Measurements from ENCODE around the gene UNC13B.
"Not testable (repeated sequence)": the region's sequence is repeated elsewhere in the genome, so short reads cannot be mapped to it uniquely, and the experiment has no call there.

The UNC13B gene

DNA sequence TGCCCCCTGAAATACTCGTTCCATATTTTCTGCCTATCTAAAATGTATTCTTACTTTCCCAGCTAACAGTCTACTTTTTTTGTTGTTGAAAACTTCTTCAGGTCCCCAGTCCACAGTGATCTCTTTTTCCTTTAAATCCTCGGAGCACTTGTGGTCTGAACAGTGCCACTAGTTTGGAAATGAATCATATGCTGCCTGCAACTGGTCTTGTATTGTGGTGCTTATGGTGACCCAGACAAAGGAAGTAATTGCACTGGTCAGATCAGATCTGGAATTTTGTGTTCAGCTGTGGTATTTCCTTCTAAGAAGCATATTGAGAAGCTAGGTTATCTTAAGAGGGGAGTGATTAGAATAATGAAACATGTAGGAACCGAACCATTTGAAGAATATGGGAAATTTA is 2.9 kb downstream of the UNC13B start:
- no peak for DNase-seq

DNA sequence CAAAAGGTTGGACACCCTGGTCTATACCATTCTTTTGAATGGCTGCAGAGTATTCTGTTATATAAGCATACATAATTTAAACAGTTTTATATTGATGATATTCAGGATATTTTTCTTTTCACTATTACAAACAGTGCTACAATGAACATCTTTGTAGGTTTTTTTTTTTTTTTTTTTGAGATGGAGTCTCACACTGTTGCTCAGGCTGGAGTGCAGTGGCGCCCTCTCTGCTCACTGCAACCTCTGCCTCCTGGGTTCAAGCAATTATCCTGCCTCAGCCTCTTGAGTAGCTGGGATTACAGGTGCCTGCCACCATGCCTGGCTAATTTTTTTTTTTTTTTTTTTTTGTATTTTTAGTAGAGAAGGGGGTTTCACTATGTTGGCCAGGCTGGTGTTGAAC is 5.6 kb downstream of the UNC13B start:
- DNase-seq: not testable (repeated sequence)

DNA sequence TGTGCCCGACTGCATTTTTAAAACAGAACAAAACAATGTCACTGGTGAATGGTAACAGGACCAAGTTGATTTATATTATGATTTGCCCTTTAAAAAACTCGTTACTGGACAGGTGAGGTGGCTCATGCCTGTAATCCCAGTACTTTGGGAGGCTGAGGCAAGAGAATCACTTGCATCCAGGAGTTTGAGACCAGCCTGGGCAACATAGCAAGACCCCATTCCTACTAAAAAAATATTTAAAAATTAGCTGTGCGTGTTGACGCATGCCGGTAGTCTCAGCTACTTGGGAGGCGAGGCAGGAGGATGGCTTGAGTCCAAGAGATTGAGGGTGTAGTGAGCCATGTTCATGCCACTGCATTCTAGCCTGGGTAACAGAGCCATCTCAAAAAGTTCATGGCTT is 7.2 kb downstream of the UNC13B start:
- DNase-seq: no peak

DNA sequence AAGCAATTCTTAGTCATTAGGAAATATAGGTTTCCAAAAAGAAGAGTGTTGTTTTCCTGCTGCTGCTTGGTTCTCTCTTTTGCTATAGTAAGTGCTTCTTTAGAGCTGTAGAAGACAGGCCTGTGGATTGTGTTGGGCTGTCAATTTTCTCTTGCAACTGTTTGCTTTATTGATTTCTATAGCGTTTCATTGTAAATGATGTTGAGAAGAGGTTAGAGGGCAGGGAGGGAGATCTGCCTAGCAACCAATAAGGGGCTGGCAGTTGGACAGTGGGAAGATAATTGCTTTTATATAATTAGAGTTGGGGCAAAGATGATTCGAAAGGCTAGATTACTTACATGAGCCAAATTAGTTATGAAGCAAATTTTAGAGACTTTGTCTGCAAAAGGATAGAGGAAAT is 11.1 kb downstream of the UNC13B start:
- DNase-seq: peak; percentile 93

DNA sequence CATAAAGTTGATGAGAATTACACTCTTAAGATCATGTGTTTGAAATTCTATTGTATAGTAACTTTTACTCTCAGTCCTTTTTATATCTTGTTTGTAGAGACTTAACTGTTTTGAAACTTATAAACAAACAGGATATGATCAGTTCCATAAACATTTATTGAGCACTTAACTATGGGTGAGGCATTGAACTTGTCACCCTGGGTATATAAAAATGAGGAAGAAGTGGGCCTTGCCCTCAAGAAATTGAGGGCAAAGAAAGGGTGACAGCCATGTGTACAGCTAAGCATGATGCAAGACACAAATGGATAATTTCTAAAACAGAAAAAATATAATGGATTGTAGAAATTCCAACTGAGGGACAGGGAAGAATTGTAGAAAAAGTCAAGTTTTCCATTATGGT is 15.7 kb downstream of the UNC13B start:
- no peak for DNase-seq

DNA sequence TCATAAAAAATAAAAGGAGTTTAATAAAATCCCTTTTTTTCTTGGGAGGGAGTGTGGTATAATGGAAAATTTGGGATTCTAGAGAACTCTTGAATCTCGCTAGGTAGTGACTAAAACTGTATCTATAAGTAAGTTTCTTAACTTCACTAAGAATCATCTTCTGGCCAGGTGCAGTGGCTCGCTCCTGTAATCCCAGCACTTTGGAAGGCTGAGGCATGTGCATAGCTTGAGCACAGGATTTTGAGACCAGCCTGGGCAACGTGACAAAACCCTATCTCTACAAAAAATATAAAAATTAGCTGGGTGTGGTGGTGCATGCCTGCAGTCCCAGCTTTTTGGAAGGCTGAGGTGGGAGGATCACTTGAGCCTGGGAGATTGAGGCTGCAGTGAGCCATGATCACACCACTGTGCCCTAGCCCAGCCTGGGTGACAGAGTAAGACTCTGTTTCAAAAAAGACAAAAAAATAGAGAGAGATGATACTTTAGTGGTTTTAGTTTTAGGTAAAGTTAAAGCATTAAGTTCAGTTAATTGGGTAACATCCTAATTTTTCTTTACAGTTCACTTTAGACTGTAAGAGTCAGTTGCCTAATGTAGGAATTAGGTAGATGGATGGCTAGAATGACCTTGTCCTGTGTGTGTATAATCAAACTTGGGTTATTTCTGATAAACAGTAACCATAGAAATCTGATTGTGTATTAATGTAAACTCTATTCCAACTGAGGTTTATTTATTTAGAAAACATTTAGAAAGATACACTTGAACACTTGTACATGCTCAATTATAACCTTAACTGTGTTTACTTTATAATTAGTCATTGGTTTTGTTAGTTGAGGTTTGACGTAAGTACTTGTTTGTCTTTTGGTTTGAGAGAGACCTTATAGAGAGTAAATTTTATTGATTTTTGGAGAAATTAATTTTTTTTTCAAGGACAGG is 17.8 kb downstream of the UNC13B start:
- DNase-seq: peak; percentile 83

DNA sequence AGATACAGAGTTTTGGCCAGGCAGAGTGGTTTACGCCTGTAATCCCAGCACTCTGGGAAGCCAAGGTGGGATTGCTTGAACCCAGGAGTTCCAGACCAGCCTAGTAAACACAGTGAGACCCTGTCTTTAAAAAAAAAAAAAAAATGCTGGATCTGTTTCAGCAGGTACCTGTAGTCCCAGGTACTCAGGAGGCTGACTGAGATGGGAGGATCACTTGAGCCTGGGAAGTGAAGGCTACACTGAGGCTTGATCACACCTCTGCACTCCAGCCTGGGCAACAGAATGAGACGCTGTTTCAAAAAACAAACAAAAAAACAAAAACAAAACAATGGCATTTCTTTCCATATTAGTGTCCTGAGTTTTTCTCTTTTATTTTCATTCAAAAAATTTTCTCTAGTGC is 19.0 kb downstream of the UNC13B start:
- no peak for DNase-seq

DNA sequence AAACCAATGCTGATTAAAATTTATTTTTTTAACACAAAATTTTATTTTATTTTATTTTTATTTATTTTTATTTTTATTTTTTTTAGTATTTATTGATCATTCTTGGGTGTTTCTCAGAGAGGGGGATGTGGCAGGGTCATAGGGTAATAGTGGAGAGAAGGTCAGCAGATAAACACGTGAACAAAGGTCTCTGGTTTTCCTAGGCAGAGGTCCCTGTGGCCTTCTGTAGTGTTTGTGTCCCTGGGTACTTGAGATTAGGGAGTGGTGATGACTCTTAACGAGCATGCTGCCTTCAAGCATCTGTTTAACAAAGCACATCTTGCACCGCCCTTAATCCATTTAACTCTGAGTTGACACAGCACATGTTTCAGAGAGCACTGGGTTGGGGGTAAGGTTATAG is 20.6 kb downstream of the UNC13B start:
- peak; percentile 26 for DNase-seq

DNA sequence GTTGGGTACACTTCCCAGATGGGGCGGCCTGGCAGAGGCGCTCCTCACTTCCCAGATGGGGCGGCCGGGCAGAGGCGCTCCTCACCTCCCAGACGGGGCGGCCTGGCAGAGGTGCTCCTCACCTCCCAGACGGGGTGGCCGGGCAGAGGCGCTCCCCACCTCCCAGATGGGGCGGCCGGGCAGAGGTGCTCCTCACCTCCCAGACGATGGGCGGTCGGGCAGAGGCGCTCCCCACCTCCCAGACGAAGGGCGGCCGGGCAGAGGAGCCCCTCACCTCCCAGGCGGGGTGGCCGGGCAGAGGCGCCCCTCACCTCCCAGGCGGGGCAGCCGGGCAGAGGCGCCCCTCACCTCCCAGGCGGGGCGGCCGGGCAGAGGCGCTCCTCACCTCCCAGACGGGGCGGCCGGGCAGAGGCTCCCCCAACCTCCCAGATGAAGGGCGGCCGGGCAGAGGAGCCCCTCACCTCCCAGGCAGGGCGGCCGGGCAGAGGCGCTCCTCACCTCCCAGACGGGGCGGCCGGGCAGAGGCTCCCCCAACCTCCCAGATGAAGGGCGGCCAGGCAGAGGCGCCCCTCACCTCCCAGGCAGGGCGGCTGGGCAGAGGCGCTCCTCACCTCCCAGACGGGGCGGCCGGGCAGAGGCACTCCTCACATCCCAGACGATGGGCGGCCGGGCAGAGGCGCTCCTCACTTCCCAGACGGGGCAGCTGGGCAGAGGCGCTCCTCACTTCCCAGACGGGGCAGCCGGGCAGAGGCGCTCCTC is 21.4 kb downstream of the UNC13B start:
- DNase-seq: not testable (repeated sequence)

DNA sequence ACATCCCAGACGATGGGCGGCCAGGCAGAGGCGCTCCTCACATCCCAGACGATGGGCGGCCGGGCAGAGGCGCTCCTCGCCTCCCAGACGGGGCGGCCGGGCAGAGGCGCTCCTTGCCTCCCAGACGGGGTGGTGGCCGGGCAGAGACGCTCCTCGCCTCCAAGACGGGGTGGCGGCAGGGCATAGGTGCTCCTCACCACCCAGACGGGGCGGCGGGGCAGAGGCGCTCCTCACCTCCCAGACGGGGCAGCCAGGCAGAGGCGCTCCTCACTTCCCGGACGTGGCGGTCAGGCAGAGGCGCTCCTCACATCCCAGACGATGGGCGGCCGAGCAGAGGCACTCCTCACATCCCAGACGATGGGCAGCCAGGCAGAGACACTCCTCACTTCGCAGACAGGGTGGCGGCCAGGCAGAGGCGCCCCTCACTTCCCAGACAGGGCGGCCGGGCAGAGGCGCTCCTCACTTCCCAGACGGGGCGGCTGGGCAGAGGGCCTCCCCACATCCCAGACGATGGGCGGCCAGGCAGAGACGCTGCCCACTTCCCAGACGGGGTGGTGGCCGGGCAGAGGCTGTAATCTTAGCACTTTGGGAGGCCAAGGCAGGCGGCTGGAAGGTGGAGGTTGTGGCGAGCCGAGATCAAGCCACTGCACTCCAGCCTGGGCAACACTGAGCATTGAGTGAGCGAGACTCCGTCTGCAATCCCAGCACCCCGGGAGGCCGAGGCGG is 22.1 kb downstream of the UNC13B start:
- not testable (repeated sequence) for DNase-seq

DNA sequence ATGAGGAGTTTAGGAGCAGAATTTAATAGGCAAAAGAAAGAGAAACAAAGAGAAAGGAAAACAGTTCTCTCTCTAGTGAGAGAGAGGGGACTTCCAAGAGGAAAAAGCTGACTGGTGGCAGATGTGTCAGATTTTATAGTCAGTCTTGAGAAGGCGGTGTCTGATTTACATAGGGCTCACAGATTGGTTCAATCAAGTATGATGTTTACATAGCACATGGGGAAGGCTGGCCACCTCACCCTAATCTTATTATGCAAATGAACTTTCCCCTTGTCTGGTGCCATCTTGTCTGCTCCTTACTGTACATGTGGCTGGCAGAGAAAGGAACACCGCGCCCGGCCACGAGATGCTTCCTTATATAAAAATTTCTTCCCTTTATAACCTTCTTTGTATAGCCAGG is 24.7 kb downstream of the UNC13B start:
- no peak for DNase-seq

DNA sequence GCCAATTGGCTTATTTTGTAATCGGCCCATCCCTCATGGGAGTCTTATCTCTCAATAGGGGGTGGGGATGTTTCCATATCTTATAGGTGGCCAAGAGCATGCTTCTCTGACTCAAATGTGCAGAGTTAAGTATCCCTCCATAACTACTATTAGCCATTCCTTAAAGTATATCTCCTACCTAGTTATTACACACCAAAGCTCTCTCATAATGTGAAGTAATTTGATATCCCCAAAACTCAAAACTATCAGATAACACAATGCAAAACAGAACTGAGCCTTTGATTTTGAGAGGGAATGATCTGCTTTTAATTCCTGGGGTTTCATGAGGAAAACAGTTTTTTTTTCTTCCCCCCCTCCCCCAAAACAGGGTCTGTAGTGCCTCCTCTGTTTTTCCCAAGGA is 28.4 kb downstream of the UNC13B start:
- DNase-seq: no peak

DNA sequence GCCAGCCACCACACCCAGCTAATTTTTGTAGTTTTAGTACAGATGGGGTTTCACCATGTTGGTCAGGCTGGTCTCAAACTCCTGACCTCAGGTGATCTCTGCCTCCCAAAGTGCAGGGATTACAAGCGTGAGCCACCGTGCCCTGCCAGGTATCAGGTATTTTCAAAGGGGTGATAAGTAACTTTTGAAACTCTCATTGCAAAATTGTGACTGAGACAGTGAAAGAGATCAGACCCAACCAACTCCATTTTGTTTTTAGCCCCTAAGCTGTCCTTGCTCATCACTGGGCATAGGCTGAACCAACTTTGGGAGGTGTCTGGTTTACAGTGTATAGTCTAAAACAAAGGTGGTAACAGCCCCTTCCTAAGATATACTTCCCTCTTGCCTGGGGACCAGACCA is 29.3 kb downstream of the UNC13B start:
- DNase-seq: no peak

DNA sequence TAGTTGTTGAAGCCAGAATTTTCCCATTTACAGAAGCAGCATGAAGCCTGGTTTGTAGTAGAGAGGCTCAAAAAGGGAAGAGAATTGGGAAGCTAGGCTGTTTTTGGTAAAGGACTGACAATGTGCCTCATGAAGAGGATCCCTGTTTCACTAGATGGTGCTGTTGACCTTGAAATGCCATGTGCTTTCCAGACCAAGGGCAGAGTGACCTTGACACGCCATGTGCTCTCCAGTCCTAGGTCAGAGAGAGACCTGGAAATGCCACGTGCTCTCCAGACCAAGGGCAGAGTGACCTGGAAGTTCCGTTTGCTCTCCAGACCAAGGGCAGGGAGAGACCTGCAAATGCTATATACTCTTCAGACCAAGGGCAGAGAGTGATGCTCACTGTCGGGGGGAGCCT is 32.0 kb downstream of the UNC13B start:
- DNase-seq: no peak

DNA sequence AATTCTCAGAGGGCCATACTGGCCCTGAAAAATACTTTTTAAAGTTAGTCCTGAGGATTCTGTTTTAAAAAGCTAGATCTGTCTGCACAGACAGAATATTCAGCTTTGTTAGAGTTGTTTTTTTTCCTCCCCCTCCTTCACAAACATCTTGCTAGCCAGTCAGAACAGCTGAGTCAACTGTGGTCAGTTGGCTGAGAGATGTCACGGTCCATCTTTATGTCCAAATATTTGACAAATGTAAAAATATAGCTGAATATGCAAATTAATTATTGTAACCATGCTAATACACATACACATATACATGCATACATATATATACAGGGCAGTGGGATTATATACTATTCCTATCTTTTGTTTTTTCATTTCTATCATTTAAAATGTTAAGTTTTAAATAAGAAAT is 33.9 kb downstream of the UNC13B start:
- DNase-seq: no peak

DNA sequence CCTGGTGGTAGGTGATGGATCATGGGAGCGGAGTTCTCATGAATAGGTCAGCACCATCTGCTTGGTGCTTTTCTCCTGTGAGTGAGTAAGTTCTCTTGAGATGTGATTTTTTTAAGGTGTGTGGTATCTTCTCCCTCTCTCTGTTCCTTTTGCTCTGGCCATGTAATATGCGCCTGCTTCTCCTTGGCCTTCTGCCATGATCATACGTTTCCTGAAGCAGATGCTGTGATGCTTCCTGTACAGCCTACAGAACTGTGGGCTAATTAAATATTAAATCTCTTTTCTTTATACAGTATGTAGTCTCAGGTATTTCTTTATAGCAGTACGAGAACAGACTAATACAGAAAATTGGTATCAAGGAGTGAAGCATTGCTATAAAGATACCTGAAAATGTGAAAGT is 36.4 kb downstream of the UNC13B start:
- DNase-seq: no peak

DNA sequence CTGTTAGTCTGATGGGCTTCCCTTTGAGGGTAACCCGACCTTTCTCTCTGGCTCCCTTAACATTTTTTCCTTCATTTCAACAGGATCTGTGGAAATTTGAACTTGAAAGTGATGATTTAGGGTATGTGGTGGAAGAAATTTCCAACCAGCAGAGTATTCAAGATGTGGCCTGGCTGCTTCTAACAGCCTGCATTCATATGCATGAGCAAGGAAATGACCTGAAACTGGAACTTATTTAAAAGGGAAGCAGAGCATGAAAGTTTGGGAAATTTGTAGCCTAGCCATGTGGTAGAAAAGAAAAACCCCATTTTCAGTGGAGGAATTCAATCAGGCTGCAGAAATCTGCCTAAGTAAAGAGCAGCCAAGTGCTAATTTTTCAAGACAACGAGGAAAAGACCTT is 41.7 kb downstream of the UNC13B start:
- DNase-seq: no peak

DNA sequence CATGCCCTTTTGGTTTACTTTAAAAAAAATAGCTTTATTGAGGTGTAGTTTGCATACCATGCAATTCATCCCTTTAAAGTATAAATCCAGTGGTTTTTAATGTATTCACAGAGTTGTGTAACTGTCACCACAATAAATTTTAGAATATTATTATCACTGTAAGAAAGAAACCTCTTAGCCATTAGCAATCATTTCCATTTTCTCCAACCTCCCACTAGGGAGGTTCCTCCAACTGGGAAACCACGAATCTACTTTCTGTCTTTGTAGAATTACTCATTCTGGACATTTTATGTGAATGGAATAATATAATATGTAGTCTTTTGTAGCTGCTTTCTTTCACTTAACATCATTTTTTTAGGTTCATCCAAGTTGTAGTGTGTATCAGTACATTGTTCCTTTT is 43.5 kb downstream of the UNC13B start:
- no peak for DNase-seq

DNA sequence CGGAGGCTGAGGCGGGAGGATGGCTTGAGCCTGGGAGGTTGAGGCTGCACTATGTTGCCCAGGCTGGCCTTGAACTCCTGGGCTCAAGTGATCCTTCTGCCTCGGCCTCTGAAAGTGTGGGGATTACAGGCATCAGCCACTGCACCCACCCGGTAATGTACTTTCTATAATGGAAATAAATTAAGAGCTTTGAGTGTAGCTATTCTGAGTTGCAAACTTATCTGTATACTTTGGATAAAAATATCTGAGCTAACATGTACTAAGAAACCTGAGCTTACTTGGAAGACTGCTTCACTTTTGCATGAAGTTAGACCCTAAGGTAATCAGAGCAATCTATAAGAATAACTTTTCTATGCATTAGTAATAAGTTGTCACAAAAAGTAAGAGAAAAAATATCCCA is 50.0 kb downstream of the UNC13B start:
- DNase-seq: no peak

DNA sequence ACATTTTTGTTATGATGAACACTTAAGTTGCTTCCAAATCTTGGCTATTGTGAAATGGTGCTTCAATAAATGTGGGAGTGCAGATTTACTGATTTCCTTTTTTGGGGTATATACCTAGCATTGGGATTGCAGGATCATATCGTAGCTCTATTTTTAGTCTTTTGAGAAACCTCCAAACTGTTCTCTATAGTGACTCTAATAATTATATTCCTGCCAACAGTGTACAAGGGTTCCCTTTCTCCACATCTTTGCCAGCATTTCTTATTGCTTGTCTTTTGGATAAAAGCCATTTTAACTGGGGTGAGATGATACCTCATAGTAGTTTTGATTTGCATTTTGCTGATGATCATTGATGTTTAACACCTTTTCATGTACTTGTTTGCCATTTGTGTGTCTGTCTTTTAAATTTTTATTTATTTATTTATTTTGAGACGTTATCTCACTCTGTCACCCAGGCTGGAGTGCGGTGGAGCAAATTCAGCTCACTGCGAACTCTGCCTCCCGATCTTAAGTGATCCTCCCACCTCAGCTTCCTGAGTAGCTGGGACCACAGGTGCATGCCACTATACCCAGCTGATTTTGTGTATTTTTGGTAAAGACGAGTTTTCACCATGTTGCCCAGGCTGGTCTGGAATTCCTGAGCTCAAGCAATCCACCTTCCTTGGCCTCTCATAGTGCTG is 59.0 kb downstream of the UNC13B start:
- no peak for DNase-seq

DNA sequence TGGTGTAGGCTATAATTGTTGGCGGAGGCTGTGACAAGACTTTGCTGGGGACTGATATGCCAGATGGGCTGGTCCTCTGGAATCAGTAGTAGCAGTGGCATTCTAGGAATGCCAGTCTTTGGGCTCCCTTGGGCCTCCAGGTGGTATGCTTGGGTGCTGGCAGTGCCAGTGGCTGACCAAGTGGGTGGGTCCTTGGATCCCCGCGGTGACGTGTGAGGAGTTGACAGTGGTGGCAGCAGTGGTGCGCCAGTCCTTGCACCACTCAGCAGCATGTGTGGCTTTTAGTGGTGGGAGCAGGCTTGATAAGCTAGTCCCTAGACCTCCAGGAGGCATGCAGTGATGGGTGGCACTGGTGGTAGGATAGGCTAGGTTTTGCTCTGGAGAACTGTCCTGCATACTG is 63.9 kb downstream of the UNC13B start:
- DNase-seq: no peak

DNA sequence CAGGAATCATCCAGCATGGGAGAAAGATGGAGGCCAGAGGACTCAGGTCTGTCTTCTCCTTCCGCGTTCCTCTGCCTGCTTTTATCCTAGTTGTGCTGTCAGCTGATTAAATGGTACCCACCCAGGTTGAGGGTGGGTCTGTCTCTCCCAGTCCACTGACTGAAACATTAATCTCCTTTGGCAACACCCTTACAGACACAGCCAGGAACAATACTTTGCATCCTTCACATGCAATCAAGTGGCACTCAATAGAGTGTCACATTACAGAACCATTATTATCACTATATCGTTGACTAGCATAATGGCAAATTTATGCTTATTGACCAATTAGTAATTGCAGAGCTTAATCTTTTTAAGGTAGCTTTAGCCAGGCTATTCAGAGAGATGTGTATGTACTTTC is 64.8 kb downstream of the UNC13B start:
- DNase-seq: peak; percentile 94

DNA sequence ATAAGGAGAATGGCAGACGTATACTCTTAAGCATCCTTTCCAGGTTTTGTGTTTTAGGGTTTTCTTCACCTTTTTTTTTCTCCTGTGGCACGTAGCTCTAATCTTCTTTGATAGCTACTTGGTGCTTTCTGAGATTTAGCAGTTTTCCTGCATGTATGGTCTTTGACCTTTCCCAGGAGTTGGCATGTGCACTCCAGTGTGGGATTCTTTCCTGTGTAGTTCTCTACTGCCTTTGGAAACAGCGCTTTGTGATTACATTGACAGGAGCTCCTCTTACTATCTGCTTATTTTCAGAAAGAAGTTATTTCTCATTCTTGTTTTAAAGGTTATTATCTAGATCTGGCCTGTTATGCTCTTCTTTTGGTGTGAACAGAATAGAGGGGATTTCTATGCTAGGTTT is 65.5 kb downstream of the UNC13B start:
- DNase-seq: peak; percentile 43
